T-helper 1 cell treated with Interleukin-12 subunit alpha and Interleukin-12 subunit beta and Interleukin-4 antibody, amounts not matched to agents 30 μg/mL and 1 μg/mL, for 36 hours (primary cell): ENCODE measurements around the gene MAN1C1.

Source experiments
- H3K27ac Mint-ChIP-seq: one replicate; pipeline ENCODE4 v1.8.0; 2021; ENCODE audit warnings: mild to moderate bottlenecking, mixed read lengths
- H3K27me3 Mint-ChIP-seq: one replicate; pipeline ENCODE4 v1.8.0; 2021; ENCODE audit warnings: low read depth, mixed read lengths
- H3K36me3 Mint-ChIP-seq: one replicate; pipeline ENCODE4 v1.8.0; 2021; ENCODE audit warnings: low read depth, mixed read lengths
- H3K4me1 Mint-ChIP-seq: one replicate; pipeline ENCODE4 v1.8.0; 2021; ENCODE audit warnings: low read depth, mixed read lengths
- H3K4me3 Mint-ChIP-seq: one replicate; pipeline ENCODE4 v1.8.0; 2021; ENCODE audit warnings: mild to moderate bottlenecking, moderate library complexity, mixed read lengths
- H3K9me3 Mint-ChIP-seq: one replicate; pipeline ENCODE4 v1.8.0; 2021; ENCODE audit warnings: mixed read lengths

MAN1C1 gene

DNA sequence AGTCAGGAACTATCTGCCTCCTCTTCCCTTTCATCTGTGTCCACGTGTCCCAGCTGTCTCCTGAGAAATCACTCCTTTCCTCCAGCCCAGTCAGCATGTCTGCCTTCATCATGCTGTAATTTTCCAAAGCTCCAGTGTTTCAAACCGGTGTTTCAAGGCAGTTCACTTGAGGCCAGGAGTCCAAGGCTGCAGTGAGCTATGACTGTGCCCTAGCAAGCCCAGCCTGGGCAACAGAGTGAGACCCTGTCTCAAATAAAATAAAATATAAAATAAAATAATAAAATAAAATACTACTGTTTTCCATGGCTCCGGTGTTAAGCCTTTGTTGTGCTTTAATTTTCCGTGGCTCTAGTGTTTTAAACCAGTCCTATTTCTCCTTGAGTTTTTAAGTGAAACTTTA lies 175.5 kb downstream of the MAN1C1 start:
- Mint-ChIP-seq H3K4me3 (no peak overlapping the region), H3K36me3 (peaks cover 2% of the 10 kb centered on the region), H3K9me3 (no peaks in the 10 kb centered on the region), H3K4me1 (peaks cover 9% of the 10 kb centered on the region), H3K27ac (no peak overlapping the region), H3K27me3 (peaks cover 56% of the 10 kb centered on the region)

DNA sequence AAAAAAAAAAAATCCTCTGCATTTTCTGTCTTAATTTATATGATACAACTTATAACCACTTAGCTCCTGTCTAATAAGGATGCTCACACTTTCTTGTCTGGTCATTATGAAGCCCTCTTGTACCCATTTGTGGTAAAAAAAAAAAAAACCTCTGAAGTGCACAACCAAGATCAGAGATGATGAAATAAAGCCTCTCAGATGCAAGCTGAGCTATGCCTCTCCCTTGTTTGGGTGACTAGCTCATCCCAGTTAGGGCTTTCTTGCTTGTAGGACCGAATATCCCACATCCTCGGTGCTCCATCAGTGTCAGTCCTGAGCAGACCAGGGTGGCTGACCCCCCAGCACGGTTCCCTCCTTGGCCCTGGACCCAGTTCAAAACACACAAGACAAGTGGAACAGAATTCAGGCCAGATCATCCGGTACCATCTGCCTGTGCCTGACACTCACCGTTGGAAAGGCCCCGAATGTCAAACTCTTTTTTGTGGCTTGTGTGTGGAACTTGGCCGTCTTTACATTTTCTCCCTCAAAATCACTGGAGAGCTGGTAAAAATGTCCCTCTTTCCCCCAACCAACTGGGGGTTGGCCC lies 177.1 kb downstream of the MAN1C1 start:
- H3K27ac Mint-ChIP-seq = no peak overlapping the region
- no peak overlapping the region for H3K4me3 Mint-ChIP-seq
- peaks cover 2% of the 10 kb centered on the region for H3K36me3 Mint-ChIP-seq
- H3K27me3 Mint-ChIP-seq = peaks cover 50% of the 10 kb centered on the region
- H3K4me1 Mint-ChIP-seq = peaks cover 13% of the 10 kb centered on the region
- no peaks in the 10 kb centered on the region for H3K9me3 Mint-ChIP-seq

DNA sequence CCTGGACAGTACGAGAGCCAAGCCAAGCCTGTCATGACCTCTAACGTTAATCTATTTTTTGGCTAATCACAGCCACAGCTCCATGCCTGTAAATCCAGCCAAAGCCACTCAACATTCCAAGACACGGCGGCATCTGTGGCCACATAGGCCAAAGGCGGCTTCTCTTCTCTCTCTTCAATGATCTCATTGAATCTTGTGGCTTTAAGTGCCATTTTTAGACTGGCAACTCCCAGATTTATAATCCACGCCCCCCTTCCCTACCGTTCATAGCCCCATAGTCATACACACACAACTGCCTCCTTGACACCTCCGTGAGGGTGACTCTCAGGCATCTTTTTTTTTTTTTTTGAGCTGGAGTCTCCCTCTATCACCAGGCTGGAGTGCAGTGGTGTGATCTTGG lies 177.7 kb downstream of the MAN1C1 start:
- Mint-ChIP-seq H3K4me1 (peaks cover 13% of the 10 kb centered on the region), H3K36me3 (peaks cover 2% of the 10 kb centered on the region), H3K9me3 (no peaks in the 10 kb centered on the region), H3K4me3 (no peak overlapping the region), H3K27me3 (peaks cover 50% of the 10 kb centered on the region), H3K27ac (no peak overlapping the region)

DNA sequence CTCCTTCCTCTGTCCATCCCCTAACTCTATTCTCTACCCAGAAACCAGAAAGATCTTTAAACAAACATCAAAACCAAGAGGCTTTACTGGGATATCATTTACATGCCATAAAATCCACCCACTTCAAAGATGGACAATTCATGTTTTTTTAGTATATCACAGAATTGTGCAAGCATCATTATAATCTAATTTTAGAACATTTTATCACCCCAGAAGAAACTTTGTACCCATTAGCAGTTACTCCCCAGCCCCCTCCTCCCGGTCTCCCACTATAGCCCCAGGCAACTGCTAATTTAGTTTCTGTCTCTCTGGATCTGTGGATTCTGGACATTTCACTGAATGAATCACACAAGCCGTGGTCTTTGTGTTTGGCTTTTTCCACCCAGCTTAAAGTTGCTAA lies 178.6 kb downstream of the MAN1C1 start:
- H3K4me1 Mint-ChIP-seq = peaks cover 13% of the 10 kb centered on the region
- peaks cover 2% of the 10 kb centered on the region for H3K36me3 Mint-ChIP-seq
- no peak overlapping the region for H3K4me3 Mint-ChIP-seq
- peaks cover 47% of the 10 kb centered on the region for H3K27me3 Mint-ChIP-seq
- H3K27ac Mint-ChIP-seq = peak overlapping the region; percentile 4
- no peaks in the 10 kb centered on the region for H3K9me3 Mint-ChIP-seq

DNA sequence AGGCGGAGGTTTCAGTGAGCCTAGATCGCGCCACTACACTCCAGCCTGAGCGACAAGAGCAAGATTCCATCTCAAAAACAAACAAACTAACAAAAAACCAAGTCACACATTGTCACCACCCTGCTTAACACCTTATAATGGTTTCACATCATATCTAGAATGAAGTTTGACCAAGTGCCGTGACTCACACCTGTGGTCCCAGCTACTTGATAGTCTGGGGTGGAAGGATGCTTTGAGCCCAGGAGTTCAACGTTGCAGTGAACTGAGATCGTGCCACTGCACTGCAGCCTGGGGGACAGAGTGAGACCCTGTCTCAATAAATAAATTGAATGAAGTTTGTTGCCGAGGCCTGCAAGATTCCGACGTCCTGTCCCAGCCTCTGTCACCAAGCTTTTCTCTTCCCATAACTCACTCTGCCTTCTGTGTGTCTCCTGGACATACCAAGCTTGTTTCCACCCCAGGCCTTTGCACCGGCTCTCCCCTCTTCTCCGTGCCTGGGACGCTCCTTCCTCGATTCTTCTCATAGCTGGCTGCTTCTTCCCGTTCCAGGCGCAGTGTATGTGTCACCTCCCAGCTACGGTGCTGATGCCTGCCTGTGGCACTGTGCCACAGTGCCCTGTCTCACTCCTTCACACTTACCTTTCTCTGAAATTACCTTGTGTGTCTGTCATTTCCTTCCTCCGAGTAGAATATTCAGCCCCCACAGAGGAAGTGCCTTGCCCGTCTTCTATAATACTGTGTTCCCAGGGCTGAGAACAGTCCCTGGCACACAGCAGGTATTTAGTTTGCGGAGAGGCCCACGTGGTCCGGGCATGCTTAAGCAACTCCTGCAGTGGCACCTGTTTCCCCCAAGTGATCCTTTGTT lies 179.6 kb downstream of the MAN1C1 start:
- Mint-ChIP-seq H3K4me1 (peaks cover 19% of the 10 kb centered on the region), H3K9me3 (no peaks in the 10 kb centered on the region), H3K4me3 (peak overlapping the region; percentile 20), H3K27ac (no peak overlapping the region), H3K27me3 (peaks cover 50% of the 10 kb centered on the region), H3K36me3 (peaks cover 2% of the 10 kb centered on the region)

DNA sequence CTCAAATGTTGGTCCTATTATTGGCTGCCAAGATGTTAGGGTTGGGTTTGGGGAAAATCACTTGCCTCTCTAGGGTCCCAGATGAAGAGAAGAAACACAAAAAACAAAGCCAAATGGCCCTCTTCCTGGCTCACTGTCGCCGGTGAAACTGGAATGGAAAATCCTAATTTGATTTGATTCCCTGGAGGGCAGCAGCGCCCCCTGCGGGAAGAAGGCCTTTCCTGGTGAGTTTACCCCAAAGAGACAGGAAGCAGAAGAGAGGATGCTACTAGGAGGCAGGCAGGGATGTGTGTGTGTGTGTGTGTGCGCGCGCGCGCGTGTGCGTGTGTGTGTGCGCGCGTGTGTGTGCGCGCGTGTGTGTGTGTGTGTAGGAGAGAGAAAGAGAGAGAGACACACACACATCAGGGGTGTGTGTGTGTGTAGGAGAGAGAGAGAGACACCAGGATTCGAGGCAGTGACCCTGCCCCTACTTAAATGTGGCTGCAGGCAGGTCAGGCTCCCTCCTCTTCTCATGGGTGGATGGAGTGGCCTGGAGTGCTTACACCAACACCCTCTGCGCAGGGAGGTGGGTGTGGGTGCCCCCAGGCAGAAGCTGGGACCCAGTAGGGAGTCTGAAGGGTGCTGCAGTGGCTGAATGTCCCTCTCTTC lies 180.3 kb downstream of the MAN1C1 start:
- Mint-ChIP-seq H3K36me3 (peaks cover 2% of the 10 kb centered on the region), H3K4me3 (peak overlapping the region; percentile 20), H3K27ac (peak overlapping the region; percentile 17), H3K27me3 (peaks cover 44% of the 10 kb centered on the region), H3K4me1 (peaks cover 19% of the 10 kb centered on the region), H3K9me3 (no peaks in the 10 kb centered on the region)

DNA sequence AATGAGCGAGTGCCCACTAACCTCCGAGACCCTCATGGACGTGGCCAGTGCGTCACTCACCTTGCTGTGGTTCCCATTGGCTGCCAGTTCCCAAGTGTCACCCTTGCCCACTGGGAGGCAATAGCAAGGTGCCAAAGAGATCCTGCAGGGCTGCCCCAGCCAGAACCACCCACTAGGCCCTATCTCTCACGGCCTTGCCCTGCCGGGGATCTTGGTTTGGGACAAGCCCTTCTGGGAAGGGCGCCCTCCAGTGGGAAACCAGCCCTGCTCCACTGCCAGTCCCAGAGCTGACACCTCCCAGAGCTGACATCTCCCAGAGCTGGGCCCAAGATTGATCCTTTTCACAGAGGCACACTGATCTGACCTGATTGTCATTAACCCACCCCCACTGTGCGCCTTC lies 181.3 kb downstream of the MAN1C1 start:
- Mint-ChIP-seq H3K9me3 (no peaks in the 10 kb centered on the region), H3K36me3 (peaks cover 2% of the 10 kb centered on the region), H3K27me3 (peaks cover 47% of the 10 kb centered on the region), H3K4me3 (no peak overlapping the region), H3K4me1 (peaks cover 24% of the 10 kb centered on the region), H3K27ac (no peak overlapping the region)

DNA sequence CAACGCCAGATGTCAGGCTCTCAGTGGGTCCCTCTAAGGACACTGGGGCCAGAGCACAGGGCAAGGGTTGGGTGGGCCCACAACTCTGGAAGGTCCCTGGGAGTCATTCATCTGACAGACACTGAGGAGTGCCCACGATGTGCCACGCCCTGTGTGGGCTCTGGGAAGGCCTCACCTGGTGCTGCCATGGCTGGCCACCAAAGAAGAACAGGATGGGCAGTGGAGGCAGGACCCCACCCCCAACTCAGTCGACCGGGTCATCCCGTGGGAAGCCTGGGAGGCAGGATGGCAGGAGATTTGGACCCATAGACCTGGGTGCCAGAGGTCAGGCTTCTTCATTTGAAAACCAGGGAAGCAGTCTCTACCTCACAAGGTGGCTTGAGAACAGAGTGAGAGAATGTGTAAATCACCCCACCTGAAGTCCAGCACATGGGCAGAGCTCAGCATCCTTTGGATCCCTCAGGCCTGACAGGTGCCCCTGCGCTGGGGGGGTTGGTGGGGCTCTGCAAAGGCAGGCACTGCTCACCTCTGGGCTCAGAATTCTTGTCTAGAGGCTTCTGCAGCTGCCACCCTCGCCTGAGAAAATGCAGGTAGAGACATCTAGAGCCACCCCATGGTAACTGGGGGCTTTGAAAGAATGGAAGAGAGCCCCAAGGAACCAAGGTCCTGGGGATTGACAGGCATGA lies 182.2 kb downstream of the MAN1C1 start:
- H3K4me3 Mint-ChIP-seq = peak overlapping the region; percentile 52
- peaks cover 2% of the 10 kb centered on the region for H3K36me3 Mint-ChIP-seq
- H3K27ac Mint-ChIP-seq = no peak overlapping the region
- H3K4me1 Mint-ChIP-seq = peaks cover 24% of the 10 kb centered on the region
- no peaks in the 10 kb centered on the region for H3K9me3 Mint-ChIP-seq
- H3K27me3 Mint-ChIP-seq = peaks cover 45% of the 10 kb centered on the region

DNA sequence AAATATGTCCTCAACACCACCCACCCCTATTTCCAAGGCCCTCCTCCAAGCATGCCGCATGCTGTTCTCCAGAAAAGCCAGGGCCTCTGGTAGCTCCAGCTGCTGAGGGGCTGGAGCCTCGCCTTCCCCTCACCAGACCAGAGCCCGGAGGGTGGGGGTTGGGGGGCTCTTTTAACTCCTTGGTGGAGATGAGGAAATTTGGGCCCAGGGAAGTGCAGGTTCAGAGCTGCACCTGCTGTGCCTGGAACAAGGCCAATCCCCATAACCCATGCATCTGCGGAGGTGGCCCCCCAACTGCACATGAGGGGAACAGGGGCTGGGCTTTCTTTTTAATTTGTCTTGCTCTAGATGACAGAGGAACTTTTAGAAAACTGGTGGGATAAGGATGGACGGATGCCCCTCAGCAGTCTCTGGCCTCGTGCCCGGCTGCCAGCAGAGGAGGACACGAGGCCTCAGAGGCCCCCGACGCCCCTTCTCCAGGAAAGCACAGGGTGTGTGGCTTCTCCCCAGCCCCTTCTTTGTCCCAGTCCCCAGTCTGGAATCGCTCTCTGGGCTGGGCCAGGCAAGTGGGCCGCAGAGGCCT lies 182.9 kb downstream of the MAN1C1 start:
- Mint-ChIP-seq H3K9me3 (no peaks in the 10 kb centered on the region), H3K27me3 (peaks cover 43% of the 10 kb centered on the region), H3K36me3 (peaks cover 2% of the 10 kb centered on the region), H3K27ac (no peak overlapping the region), H3K4me3 (peak overlapping the region; percentile 52), H3K4me1 (peaks cover 27% of the 10 kb centered on the region)

DNA sequence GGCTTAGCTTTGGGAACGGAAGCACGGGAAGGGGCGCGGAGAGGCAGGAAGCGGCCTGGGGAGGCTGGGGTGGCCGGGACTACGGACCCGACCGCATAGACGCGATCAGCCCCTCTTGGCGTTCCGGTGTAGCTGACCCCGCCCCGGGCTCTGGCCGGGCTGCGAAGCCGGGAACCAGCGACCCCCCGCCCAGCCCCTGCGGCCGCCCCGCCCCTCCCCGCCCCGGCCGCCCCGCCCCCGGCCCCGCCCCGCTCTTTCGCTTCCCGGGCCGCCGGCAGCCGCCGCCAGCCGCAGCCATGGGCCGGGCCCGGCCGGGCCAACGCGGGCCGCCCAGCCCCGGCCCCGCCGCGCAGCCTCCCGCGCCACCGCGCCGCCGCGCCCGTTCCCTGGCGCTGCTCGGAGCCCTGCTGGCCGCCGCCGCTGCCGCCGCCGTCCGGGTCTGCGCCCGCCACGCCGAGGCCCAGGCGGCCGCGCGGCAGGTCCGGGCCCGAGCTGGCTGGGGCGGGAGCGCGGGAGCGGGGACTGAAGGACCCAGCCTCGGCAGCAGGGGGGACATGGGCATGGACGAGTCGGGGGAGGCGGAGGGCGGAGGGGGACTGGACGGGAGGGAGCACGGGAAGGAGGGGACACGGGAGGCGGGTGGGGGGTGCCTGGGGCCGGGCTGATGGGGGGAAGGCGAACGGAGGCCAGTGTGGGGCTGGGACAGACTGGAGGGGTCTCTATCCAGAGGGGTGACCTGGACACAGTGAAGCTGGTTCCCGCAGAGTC lies 183.5 kb downstream of the MAN1C1 start, which contains the start of gene SELENON:
Gene SELENON (plus strand): TSS at position 259 of the 768 bp plus-strand sequence. CDS start 38 bp downstream, at position 297.
- Mint-ChIP-seq H3K36me3 (peaks cover 2% of the 10 kb centered on the region), H3K9me3 (no peaks in the 10 kb centered on the region), H3K27me3 (peaks cover 43% of the 10 kb centered on the region), H3K4me1 (peaks cover 27% of the 10 kb centered on the region), H3K27ac (no peak within 1 kb of the TSS), H3K4me3 (peak within 1 kb of the TSS; percentile 75)

DNA sequence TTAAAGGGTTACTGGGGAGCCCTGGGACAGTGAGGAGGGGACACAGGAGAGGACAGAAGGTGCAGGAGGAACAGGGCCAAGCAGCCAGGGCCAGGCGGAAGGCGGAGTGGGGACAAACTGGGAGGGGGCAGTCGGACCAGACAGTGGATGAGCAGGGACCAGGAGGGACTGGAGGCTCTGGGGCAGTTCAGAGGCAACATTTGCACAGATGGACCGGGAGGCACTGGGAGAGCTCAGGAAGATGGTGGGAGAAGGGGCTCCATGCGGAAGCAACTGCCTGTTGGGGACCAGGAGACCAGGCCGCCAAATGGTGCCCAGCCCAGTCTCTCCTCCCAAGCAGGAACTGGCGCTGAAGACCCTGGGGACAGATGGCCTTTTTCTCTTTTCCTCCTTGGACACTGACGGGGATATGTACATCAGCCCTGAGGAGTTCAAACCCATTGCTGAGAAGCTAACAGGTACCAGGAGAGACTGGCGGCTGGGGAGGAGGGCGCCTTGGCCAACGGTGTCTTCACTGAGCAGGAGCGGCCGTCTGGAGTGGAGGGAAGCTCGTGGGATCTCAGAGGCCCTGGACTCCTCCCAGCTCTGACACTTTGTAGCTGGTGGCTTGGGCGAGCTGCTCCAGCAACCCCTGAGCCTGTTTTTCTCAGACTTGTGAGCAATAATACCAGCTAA lies 184.2 kb downstream of the MAN1C1 start:
- Mint-ChIP-seq H3K4me1 (peaks cover 27% of the 10 kb centered on the region), H3K4me3 (peak overlapping the region; percentile 75), H3K27me3 (peaks cover 37% of the 10 kb centered on the region), H3K36me3 (peaks cover 2% of the 10 kb centered on the region), H3K27ac (no peak overlapping the region), H3K9me3 (no peaks in the 10 kb centered on the region)

DNA sequence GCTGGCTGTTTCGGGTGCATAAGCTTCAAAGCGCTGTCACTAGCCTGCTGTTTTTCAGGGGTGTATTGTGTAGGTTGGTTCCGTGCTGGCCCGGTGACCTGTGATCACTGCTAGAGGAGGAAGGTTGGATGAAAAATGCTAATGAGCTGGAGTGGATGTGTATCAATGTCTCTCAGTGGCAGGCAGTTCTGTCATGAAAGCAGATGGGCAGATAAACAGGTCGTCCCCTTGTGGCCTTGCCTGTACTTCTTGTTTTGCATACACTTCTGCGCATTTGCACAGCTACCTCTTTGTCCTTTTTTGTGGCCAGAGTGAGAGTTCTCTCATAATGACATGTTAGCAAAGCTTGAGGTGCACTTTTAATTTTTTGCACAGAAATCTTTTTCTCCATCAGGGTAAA lies 186.3 kb downstream of the MAN1C1 start:
- Mint-ChIP-seq H3K4me3 (no peak overlapping the region), H3K4me1 (peaks cover 14% of the 10 kb centered on the region), H3K27ac (no peak overlapping the region), H3K9me3 (no peaks in the 10 kb centered on the region), H3K27me3 (peaks cover 31% of the 10 kb centered on the region), H3K36me3 (no peaks in the 10 kb centered on the region)

DNA sequence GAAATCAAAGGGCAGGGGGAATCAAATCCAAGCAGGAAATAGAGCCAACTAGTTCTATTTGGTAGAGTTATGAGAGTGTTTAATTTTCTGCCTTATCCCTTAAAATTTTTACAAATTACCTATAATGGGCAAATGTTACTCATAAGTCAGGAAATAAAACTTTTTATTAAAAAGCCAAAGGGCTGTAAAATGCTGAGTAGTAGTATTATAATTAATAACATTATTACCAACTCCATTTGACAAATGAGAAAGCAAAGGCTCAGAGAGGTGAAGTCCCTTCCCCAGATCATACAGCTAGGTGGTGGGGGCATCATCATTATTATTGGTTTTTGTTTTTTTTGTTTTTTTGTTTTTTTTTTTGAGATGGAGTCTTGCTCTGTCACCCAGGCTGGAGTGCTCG lies 186.8 kb downstream of the MAN1C1 start:
- Mint-ChIP-seq H3K36me3 (no peaks in the 10 kb centered on the region), H3K27me3 (peaks cover 31% of the 10 kb centered on the region), H3K27ac (no peak overlapping the region), H3K9me3 (no peaks in the 10 kb centered on the region), H3K4me3 (no peak overlapping the region), H3K4me1 (peaks cover 14% of the 10 kb centered on the region)
